ENCODE results near the gene PDCD10.

The PDCD10 gene

GRCh38 chr3:167709690-167710089, 25.0 kb downstream of the PDCD10 start:
- TF ChIP-seq CTCF (conservative IDR thresholded peaks at IDR 0.05) = no peak
- H3K27ac ChIP-seq = no peak overlapping the region

DNA sequence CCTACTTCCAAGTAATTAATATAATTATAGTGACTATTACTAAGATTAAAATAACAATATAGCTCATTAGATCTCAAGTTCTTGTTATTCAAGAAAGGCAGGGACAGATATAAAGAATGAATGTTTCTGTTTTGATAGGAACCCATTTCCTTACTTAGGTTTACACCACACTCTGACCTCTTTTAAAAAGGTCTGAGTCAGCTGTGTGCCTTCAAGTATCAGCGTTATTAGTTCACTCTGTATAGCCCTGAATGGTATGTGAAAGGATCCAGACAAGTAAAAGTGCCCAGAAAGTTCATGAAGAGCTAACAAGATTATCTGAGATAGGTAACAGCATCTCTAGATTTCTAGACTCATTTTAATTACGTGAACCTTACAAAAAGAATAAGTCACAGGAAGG, 28.9 kb downstream of the PDCD10 start:
- no peak for TF ChIP-seq CTCF (conservative IDR thresholded peaks at IDR 0.05)
- no peak overlapping the region for H3K27ac ChIP-seq

- no peak for TF ChIP-seq CTCF (conservative IDR thresholded peaks at IDR 0.05)
- no peak overlapping the region for H3K27ac ChIP-seq
Observed at GRCh38 chr3:167700926-167701325, 33.8 kb downstream of the PDCD10 start.

DNA sequence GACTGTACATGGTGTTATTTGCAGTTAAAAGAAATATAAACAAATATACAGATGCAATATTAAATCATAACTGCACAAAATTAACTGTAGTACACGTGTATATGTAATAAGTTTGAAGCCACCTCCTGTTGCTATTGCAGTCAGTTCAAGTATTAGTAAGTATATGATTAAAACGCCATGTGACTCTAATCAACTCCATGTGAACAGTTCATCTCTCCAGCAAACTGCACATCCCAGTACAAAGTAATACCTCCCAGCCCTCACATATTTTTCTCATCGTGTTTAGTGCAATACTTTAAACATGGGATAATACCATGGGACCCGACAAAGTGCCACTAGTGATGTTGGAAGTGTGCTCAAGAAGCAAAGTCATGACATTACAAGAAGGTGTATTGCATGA, 34.6 kb downstream of the PDCD10 start:
- no peak overlapping the region for H3K27ac ChIP-seq
- TF ChIP-seq CTCF (conservative IDR thresholded peaks at IDR 0.05) = no peak

DNA sequence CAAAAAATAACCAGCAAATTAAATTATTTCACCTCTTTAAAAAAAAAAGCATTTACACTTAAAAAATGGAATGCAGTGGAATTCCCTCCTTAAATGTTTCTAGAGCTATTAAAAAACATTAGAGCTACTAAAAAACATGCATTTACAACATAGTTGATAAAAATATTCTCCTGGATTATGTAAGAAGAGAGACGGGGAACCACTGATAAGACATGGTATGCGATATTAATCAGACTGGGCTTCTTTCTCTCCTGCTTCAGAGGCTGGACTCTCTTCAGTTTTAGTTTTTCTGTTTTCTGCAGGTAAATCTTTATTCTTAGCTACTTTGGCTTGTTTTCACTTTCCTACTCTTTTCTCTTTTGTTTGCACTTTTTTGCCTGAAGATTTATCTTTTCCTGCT, 40.6 kb downstream of the PDCD10 start:
- no peak overlapping the region for H3K27ac ChIP-seq
- TF ChIP-seq CTCF (conservative IDR thresholded peaks at IDR 0.05) = no peak

GRCh38 chr3:167691366-167691765, 43.3 kb downstream of the PDCD10 start:
- TF ChIP-seq CTCF (conservative IDR thresholded peaks at IDR 0.05) = no peak
- no peak overlapping the region for H3K27ac ChIP-seq

GRCh38 chr3:167684388-167684993, 50.2 kb downstream of the PDCD10 start:
- TF ChIP-seq CTCF (conservative IDR thresholded peaks at IDR 0.05) = peak; percentile 77
- no peak overlapping the region for H3K27ac ChIP-seq
